HepG2 (cell line): ENCODE data around the gene TICAM2. TPM values are rescaled to one million over a fixed set of nuclear protein-coding genes. Genes with fewer than 3 reads are reported as not detected.

ENCODE experiments used
- CBX2 ChIP-seq, 2 experiments: fragments of 200-600 bp in 1 of 2; sonication (generic); formaldehyde crosslinking in 1 of 2; IDR thresholded peaks; 2 replicates each; pipeline versions ENCODE4 v1.7.0 to v1.8.1; 2018 to 2022; ENCODE audit warnings: low read depth in 2 of 2, low read length in 1 of 2, mild to moderate bottlenecking in 1 of 2, missing genetic modification reagents in 1 of 2
- FOXK2 ChIP-seq: fragments of 450-650 bp; IDR thresholded peaks from 2 replicates; pipeline ENCODE4 v1.6.1; 2016
- GMEB1 ChIP-seq: sonication (generic); formaldehyde crosslinking; IDR thresholded peaks from 2 replicates; pipeline ENCODE4 v1.5.1; 2020; ENCODE audit warnings: missing genetic modification reagents, mild to moderate bottlenecking, borderline replicate concordance
- TBX3 ChIP-seq: fragments of 450-650 bp; IDR thresholded peaks from 2 replicates; pipeline ENCODE4 v1.6.1; 2017; ENCODE audit warnings: antibody characterized with exemption, mild to moderate bottlenecking, inconsistent platforms, borderline replicate concordance
- TCF12 ChIP-seq, 2 experiments: fragments of 450-650 bp in 1 of 2; sonication (generic) in 1 of 2; formaldehyde crosslinking in 1 of 2; IDR thresholded peaks; 2 replicates each; pipeline versions ENCODE4 v1.6.1 to v1.8.0; 2017 to 2022; ENCODE audit warnings: antibody characterized with exemption in 1 of 2, mild to moderate bottlenecking in 1 of 2, missing genetic modification reagents in 1 of 2, moderate library complexity in 1 of 2
- ZNF329 ChIP-seq: sonication (generic); formaldehyde crosslinking; IDR thresholded peaks from 2 replicates; pipeline ENCODE4 v1.9.0; 2021; ENCODE audit warnings: low read depth, mild to moderate bottlenecking, missing genetic modification reagents
- ZNF451 ChIP-seq: sonication (generic); formaldehyde crosslinking; IDR thresholded peaks from 2 replicates; pipeline ENCODE4 v1.5.0; 2020; ENCODE audit warnings: mild to moderate bottlenecking, missing genetic modification reagents
- ZNF550 ChIP-seq: sonication (generic); formaldehyde crosslinking; IDR thresholded peaks from 2 replicates; pipeline ENCODE4 v1.4.0; 2020; ENCODE audit warnings: mild to moderate bottlenecking, missing genetic modification reagents, borderline replicate concordance
- ZNF747 ChIP-seq: sonication (generic); formaldehyde crosslinking; IDR thresholded peaks from 2 replicates; pipeline ENCODE4 v1.8.1; 2023; ENCODE audit warnings: missing genetic modification reagents, mild to moderate bottlenecking, borderline replicate concordance
- ZNF766 ChIP-seq: sonication (generic); formaldehyde crosslinking; IDR thresholded peaks from 2 replicates; pipeline ENCODE4 v1.5.0; 2020; ENCODE audit warnings: missing genetic modification reagents, borderline replicate concordance
- ZNF770 ChIP-seq: sonication (generic); formaldehyde crosslinking; IDR thresholded peaks from 2 replicates; pipeline ENCODE4 v1.5.0; 2020; ENCODE audit warnings: mild to moderate bottlenecking, missing genetic modification reagents
- ZSCAN30 ChIP-seq: sonication (generic); formaldehyde crosslinking; IDR thresholded peaks from 2 replicates; pipeline ENCODE4 v1.5.0; 2020; ENCODE audit warnings: mild to moderate bottlenecking, missing genetic modification reagents
- polyA plus RNA-seq, 8 experiments: library from polyadenylated mRNA; depleted of rRNA in 3 of 8; stranded (reverse) in 7 of 8; unstranded in 1 of 8; fragments of >200 nt; fragmentation: Illumina TruSeq in 4 of 8; extraction: Trizol in 4 of 8; gene quantifications; 2 replicates each; pipeline versions ENCODE4 v1.2.1 to v1.2.3, GENCODE V29; 2011 to 2016; ENCODE audit warnings: low read depth in 4 of 8, missing spikeins in 1 of 8, mixed read lengths in 1 of 8; ENCODE audit not compliant: insufficient read depth in 1 of 8
- total RNA-seq, 5 experiments: library from RNA; depleted of rRNA; stranded (reverse); fragments of >200 nt; fragmentation: Illumina TruSeq; extraction: Trizol; gene quantifications; 2 replicates each; pipeline ENCODE4 v1.2.3, GENCODE V29; 2016; ENCODE audit warnings: low read depth in 1 of 5
- TF ChIP-seq, protein P1 (sequence below): sonication (generic); formaldehyde crosslinking; IDR thresholded peaks from one replicate; pipeline ENCODE4 v1.5.1; 2020; ENCODE audit warnings: mild to moderate bottlenecking, missing genetic modification reagents; ENCODE audit errors: not compliant biosample characterization
- TF ChIP-seq, protein P2 (sequence below): sonication (generic); formaldehyde crosslinking; IDR thresholded peaks from 2 replicates; pipeline ENCODE4 v1.5.0; 2020; ENCODE audit warnings: mild to moderate bottlenecking, low read depth, missing genetic modification reagents, borderline replicate concordance

The TICAM2 gene
- total and polyA plus RNA-seq, 2 of the 13 experiments (the other 11 are each of a cell fraction or from before 2014, with no cell fraction given), result 0.04 TPM; not detected in 1

- TF ChIP-seq, protein P1, sequence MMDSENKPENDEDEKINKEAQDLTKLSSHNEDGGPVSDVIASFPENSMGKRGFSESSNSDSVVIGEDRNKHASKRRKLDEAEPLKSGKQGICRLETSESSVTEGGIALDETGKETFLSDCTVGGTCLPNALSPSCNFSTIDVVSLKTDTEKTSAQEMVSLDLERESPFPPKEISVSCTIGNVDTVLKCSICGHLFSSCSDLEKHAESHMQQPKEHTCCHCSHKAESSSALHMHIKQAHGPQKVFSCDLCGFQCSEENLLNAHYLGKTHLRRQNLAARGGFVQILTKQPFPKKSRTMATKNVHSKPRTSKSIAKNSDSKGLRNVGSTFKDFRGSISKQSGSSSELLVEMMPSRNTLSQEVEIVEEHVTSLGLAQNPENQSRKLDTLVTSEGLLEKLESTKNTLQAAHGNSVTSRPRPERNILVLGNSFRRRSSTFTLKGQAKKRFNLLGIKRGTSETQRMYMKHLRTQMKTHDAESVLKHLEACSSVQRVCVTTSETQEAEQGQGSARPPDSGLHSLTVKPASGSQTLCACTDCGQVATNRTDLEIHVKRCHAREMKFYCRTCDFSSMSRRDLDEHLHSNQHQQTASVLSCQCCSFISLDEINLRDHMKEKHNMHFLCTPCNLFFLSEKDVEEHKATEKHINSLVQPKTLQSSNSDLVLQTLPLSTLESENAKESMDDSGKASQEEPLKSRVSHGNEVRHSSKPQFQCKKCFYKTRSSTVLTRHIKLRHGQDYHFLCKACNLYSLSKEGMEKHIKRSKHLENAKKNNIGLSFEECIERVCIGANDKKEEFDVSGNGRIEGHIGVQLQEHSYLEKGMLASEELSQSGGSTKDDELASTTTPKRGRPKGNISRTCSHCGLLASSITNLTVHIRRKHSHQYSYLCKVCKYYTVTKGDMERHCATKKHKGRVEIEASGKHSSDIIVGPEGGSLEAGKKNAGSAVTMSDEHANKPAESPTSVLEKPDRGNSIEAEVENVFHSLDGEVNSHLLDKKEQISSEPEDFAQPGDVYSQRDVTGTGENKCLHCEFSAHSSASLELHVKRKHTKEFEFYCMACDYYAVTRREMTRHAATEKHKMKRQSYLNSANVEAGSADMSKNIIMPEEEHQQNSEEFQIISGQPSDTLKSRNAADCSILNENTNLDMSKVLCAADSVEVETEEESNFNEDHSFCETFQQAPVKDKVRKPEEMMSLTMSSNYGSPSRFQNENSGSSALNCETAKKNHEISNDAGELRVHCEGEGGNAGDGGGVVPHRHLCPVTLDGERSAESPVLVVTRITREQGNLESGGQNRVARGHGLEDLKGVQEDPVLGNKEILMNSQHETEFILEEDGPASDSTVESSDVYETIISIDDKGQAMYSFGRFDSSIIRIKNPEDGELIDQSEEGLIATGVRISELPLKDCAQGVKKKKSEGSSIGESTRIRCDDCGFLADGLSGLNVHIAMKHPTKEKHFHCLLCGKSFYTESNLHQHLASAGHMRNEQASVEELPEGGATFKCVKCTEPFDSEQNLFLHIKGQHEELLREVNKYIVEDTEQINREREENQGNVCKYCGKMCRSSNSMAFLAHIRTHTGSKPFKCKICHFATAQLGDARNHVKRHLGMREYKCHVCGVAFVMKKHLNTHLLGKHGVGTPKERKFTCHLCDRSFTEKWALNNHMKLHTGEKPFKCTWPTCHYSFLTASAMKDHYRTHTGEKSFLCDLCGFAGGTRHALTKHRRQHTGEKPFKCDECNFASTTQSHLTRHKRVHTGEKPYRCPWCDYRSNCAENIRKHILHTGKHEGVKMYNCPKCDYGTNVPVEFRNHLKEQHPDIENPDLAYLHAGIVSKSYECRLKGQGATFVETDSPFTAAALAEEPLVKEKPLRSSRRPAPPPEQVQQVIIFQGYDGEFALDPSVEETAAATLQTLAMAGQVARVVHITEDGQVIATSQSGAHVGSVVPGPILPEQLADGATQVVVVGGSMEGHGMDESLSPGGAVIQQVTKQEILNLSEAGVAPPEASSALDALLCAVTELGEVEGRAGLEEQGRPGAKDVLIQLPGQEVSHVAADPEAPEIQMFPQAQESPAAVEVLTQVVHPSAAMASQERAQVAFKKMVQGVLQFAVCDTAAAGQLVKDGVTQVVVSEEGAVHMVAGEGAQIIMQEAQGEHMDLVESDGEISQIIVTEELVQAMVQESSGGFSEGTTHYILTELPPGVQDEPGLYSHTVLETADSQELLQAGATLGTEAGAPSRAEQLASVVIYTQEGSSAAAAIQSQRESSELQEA (CRISPR knock-in tag), result peak; percentile 87
- TF ChIP-seq ZNF766 (CRISPR knock-in tag) (no peak), TBX3 (no peak), FOXK2 (no peak), ZNF770 (peak; percentile 36; the same call in 1 of the 2 replicates), CBX2 (IDR thresholded peaks at IDR 0.05; ENCODE audit: low read depth, low read length) (no peak), CBX2 (CRISPR knock-in tag; IDR thresholded peaks at IDR 0.05; ENCODE audit: low read depth) (no peak), GMEB1 (CRISPR knock-in tag) (peak; percentile 77), ZNF747 (peak; percentile 66), ZNF550 (no peak), ZSCAN30 (CRISPR knock-in tag) (no peak; the same call in 1 of the 2 replicates), ZNF451 (peak; percentile 97), ZNF329 (CRISPR knock-in tag) (peak; percentile 80), TCF12 (IDR thresholded peaks at IDR 0.05) (no peak), TCF12 (CRISPR knock-in tag; IDR thresholded peaks at IDR 0.05) (0 out of 2 replicates have a peak, but pooled peaks have one; percentile 50)
- TF ChIP-seq, protein P2, sequence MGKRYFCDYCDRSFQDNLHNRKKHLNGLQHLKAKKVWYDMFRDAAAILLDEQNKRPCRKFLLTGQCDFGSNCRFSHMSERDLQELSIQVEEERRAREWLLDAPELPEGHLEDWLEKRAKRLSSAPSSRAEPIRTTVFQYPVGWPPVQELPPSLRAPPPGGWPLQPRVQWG (CRISPR knock-in tag), result no peak
Observed at GRCh38 chr5:115544436-115545350, 57.6 kb downstream of the TICAM2 start, which contains the start of gene FEM1C (continued).
